Gastrocnemius medialis (tissue), 4 donors: ENCODE measurements around the gene CLEC18A.
"Not testable (repeated sequence)": the region's sequence is repeated elsewhere in the genome, so short reads cannot be mapped to it uniquely, and the experiment has no call there.

Experiments used
- CTCF ChIP-seq, 5 experiments: fragments of 450-650 bp in 3 of 5; fragments of 200-600 bp in 2 of 5; sonication (generic) in 2 of 5; IDR thresholded peaks in 4 of 5; conservative IDR thresholded peaks in 1 of 5; 1 replicate in 4 of 5; 2 replicates in 1 of 5; pipeline ENCODE4 v1.5.1; 2016 to 2019; ENCODE audit warnings: antibody characterized with exemption in 5 of 5, mild to moderate bottlenecking in 3 of 5, moderate library complexity in 3 of 5
- POLR2A ChIP-seq, 2 donors: fragments of 450-650 bp; IDR thresholded peaks; one replicate each; pipeline ENCODE4 v1.6.1; 2017; ENCODE audit warnings: antibody characterized with exemption in 2 of 2, mild to moderate bottlenecking in 2 of 2, moderate library complexity in 2 of 2

- TF ChIP-seq CTCF (IDR thresholded peaks at IDR 0.05 in 4 of 5, conservative IDR thresholded peaks at IDR 0.05 in 1 of 5); POLR2A (IDR thresholded peaks at IDR 0.05): not testable (repeated sequence)
These were observed 59.5 kb downstream of the CLEC18A start for GRCh38 chr16:70010615-70011014.
